Activated CD4-positive, alpha-beta T cell treated with anti-CD3 and anti-CD28 coated beads, Interleukin-2, Interleukin-6, amounts not matched to agents 100 ng/mL and 50 ng/mL, durations not matched to agents 16 hours and 8 hours (primary cell): ENCODE measurements around the gene BRAT1.
A peak's percentile ranks its signal among the peaks of the same experiment; 100 is the strongest.

Experiments
- DNase-seq: peaks from one replicate; pipeline ENCODE4 v3.0.0-alpha.2; 2020

The BRAT1 gene

DNA sequence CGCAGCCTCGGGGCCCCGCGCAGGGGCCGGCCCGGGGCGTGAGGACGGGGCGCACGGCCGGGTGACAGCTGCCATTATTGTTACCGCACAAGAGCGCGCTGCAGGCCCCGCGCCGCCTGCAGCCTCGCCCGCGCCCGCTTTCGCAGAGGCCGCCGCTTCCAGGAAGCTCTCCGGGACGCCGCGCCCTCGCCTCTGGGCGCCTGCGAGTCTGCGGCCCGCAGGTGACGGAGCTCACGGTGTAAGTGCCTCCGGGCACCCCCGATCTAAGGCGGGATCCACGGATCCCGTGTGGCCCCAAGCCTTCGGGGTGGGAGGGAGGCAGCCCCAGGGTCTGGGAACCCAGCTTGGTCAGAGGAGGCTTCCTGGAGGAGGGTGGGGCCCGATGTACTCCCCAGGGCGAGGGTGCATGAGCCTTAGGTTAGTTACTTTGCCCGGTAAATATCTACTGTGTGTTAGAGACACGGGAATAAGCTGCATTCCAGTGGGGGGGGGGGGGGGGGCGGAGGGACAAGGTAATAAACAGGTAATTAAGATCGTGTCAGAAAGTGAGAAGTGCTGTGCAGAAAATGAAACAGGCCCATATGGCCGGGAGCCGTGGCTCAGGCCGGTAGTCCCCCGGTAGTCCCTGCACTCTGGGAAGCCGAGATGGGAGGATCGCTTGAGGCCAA, 4.1 kb upstream of the BRAT1 start:
- DNase-seq, result peak; percentile 42

DNA sequence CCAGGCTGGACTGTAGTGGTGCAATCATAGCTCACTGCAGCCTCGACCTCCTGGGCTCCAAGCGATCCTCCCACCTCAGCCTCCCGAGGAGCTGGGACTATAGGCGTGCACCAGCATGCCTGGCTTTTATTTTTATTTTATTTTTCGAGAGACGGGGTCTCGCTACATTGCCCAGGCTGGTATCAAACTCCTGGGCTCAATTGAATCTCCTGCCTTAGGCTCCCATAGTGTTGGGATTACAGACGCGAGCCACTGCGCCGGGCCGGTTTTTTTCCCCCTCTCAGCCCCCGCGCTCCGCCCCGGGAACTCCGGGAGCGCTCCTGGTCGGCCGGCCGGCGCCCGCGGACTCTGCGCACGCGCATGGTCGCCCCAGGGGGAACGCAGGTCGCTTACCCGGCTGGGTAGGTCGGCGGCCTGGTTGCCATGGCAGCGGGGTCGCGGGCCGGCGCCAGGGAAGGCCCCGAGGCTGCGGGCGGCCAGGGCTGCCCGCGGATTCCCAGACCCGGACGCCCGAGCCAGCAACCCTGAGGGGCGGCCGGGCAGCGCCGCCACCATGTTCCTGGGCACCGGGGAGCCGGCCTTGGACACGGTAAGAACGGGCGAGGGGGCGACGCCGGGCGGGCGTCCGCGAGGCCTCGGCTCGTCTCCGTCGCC, 3.4 kb upstream of the BRAT1 start, which contains the start of gene IQCE:
TSS of gene IQCE (plus strand) at position 351 of the 654 bp plus-strand sequence. CDS start at position 554, 203 bp downstream.
- peak; percentile 94 for DNase-seq

DNA sequence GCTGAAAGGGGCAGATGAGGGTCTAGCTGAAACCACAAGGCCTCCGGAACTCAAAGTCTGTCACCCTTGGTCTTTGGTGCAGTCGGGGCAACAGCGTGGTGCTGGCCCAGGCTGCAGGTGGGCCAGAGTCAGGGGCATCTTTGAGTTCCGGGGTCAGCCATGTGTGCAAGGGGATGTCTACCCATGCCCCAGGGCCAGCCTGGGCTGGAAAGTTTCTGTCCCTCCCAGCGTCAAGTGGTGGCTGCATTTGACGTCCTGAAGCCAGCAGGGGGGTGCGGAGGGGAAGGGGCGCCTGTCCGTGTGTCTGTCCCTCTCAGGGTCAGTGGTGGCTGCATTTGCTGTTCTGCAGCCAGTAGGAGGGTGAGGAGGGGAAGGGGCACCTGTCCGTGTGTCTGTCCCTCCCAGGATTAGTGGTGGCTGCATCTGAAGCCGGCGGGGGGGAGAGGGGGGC, 638 bp downstream of the BRAT1 start:
- DNase-seq, result no peak

GRCh38 chr7:2553831-2554581, 1.3 kb downstream of the BRAT1 start:
- DNase-seq, result no peak

DNA sequence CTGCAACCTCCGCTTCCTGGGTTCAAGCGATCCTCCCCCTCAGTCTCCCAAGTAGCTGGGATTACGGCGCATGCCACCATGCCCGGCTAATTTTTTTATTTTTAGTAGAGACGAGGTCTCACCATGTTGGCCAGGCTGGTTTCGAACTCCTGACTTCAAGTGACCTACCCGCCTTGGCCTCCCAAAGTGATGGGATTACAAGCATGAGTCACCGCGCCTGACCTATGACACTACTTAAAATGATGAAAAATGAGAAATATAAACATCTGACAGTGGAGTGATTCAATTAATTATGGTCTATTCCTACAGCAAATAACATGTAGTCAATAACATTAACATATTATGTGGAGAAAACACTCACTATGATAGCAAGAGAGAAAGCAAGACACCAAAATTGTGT, 2.2 kb downstream of the BRAT1 start:
- DNase-seq, result no peak

DNA sequence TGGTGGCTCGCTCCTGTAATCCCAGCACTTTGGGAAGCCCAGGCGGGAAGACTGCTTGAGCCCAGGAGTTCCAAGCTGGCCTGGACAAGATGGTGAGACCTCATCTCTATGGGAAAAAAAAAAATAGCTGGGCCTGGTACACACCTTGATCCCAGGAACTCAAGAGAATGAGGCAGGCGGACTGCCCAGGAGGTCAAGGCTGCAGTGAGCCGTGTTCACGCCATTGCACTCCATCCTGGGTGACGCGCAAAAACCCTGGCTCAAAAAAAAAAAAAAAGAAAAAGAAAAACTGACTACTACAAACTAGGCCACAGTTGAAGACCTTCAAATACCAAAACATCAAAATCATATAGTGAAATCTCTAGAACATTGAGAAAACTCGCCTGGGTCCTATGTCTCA, 3.9 kb downstream of the BRAT1 start:
- no peak for DNase-seq

DNA sequence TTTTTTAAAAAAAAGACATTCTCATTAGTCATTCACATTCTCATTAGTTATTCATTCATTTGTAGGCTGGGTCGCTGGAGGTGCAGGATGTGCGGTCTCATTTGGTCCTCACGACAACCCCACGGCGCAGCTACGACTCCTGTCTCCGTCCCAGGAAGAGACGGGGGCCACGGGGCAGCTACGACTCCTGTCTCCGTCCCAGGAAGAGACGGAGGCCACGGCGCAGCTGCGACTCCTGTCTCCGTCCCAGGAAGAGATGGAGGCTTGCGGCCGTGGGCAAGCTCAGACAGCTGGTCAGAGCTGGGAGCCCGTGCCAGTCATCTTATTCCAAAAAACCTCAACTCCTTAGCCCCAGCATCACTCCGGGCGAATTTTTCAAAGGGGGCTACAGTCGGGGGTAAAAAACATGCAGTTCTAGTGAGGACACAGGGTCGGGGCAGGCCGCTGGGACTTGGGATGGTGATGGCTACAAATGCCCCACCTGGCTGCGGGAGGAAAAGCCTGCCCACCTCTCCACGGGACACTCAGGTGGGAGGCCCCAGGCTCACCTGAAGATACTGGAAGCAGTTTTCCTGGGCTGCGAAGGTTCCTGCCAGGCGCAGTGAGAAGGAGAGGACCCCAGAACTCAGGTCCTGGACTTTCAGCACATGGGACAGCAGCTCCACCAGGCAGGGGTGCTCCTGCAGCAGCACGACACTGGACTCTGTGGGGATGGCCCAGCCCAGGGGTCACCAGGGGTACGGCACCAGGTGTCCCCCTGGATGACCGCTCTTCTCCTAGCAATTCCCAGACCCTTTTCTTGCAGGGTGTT, 8.3 kb downstream of the BRAT1 start:
- DNase-seq, result no peak

DNA sequence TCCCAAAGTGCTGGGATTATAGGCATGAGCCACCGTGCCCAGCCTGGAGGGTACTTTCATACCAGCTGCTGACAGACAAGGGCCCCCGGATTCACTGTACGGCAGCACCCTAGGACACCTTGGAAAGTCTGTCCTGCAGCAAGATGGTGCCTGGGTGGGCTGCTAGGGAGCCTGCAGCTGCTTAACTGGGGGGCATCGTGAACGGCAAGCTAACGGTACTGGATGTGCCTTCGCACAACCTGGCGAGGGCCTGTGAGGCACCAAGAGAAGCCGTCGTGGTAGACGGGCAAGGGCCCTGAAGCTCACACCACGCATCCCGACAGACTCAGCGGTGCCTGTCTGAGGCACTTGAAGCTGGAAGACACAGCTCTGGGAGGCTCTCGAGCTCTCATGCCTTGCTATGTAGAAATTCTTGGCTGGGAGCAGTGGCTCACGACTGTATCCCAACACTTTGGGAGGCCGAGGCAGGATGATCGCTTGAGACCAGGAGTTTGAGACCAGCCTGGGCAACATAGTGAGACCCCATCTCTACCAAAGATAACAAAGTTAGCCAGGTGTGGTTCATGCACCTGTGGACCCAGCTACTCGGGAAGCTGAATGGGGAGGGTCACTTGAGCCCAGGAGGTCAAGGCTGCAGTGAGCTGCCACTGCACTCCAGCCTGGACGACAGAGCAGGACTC, 9.4 kb downstream of the BRAT1 start:
- DNase-seq, result no peak

DNA sequence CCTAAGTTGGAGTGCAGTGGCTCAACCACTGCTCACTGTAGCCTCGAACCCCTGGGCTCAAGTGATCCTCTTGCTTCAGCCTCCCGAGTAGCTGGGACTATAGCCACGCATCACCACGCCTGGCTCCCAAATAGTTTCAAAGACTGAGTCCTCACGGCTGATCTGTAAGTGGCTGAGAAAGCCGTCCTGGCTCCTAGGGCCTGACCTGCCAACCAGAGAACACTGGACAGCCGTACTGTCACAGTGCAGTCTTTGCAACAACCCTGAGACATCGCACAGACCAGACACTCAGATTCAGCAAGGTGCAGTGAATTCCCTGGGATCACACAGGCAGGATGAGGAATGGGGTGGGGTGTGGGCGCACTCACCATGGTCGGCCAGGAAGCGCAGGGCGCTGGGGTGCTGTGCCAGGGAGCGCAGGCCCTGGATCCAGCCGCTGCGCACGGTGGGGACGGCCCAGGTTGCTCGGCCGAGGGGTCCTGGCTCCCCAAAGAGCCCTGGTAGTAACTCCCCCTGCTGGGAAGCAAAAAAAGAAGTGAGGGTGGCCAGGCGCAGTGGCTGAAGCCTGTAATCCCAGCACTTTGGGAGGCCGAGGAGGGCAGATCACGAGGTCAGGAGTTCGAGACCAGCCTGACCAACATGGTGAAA, 10.7 kb downstream of the BRAT1 start:
- no peak for DNase-seq

GRCh38 chr7:2542916-2543871, 12.1 kb downstream of the BRAT1 start:
- no peak for DNase-seq

- no peak for DNase-seq
These were observed 13.1 kb downstream of the BRAT1 start for GRCh38 chr7:2542011-2542915.

- no peak for DNase-seq
These were observed 13.9 kb downstream of the BRAT1 start for GRCh38 chr7:2541291-2542010.

DNA sequence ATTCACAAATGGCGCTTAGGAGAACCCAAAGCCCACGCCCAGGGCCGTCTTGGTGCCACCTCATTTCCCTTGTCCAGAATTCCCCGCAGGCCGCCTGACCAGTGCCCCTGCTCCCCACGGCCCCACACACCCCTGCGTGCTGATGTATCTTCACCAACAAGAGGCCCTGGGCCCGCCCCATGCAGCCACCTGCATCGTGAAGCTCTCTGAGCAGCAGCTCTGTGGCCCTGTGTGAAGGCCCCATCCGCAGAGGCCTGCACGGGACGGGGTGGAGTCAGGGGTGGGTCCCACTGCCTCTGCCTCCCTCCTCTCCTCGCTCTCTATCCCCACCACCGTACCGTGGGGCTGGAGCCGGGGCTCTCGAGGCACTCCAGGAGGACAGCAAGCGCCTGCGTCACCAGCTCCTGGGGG, 14.7 kb downstream of the BRAT1 start:
- no peak for DNase-seq

DNA sequence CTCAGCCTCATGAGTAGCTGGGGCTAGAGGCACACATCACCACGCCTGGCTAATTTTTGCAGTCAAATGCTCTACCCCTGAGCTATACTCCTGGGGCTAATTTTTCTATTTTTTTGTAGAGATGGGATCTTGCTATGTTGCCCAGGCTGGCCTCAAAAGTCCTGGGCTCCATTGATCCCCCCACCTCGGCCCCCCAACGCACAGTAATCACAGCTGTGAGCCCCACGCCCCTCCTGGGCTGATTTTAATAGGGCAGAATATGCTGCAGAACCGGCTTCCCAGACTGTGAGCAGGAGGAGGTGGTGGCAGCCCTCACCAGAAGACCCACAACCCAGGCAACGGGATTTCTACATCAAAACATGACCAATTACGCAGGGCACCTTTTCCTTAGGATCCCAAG, 15.2 kb downstream of the BRAT1 start:
- DNase-seq, result no peak

GRCh38 chr7:2539031-2539911, 16.1 kb downstream of the BRAT1 start:
- DNase-seq, result no peak

- DNase-seq, result no peak
These were observed 17.1 kb downstream of the BRAT1 start for GRCh38 chr7:2537981-2538851.
